ENCODE data around the gene COMT. TPM values are rescaled to one million over a fixed set of nuclear protein-coding genes. Genes with fewer than 3 reads are reported as not detected.
A peak's percentile ranks its signal among the peaks of the same experiment; 100 is the strongest.

COMT gene
- total RNA-seq, 1 donor = 288 TPM

DNA sequence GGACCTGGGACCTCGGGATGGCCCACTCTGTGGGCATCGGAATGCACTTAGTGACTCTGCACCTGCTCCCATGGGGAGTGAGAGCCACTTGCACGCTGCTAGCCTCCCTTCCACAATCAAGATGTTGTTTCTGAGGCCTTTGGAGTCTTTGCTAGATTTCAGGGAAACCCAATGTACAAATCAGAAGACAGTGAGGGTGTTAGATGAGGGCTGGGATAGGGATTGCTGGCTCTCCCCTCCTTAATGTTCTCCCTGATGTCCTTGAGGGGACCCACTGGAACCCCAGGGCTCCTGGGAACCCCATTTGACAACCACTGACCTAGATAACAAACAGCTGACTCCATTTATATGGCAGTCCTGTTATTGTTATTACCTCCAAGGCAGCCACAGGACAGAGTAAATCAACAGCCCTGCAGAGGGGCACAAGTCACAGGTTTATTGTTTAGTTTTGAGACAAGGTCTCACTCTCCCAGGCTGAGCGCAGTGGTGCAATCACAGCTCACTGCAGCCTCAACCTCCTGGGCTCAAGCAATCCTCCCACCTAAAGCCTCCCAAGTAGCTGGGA, 31.3 kb upstream of the COMT start:
- Histone ChIP-seq H3K36me3 (ENCODE audit: insufficient read depth, low read length) (peaks cover 22% of the 10 kb centered on the region), H3K9me3 (ENCODE audit: low read depth, low read length) (no peaks in the 10 kb centered on the region), H4K20me1 (ENCODE audit: insufficient read depth, low read length) (no peaks in the 10 kb centered on the region), H2AFZ (ENCODE audit: low read length) (no peak overlapping the region), H3K27ac (ENCODE audit: low read depth, low read length) (no peak overlapping the region), H3K4me2 (ENCODE audit: insufficient read depth, low read length) (no peak overlapping the region), H3K27me3 (ENCODE audit: insufficient read depth, low read length) (no peaks in the 10 kb centered on the region), H3K4me1 (ENCODE audit: insufficient read depth, low read length) (no peaks in the 10 kb centered on the region), H3K4me3 (ENCODE audit: insufficient read depth, low read length) (no peak overlapping the region), H3K79me2 (ENCODE audit: insufficient read depth, low read length) (no peaks in the 10 kb centered on the region)
- no peak for DNase-seq (ENCODE audit: insufficient read length, low spot score, missing footprints)
- TF ChIP-seq, protein P1, sequence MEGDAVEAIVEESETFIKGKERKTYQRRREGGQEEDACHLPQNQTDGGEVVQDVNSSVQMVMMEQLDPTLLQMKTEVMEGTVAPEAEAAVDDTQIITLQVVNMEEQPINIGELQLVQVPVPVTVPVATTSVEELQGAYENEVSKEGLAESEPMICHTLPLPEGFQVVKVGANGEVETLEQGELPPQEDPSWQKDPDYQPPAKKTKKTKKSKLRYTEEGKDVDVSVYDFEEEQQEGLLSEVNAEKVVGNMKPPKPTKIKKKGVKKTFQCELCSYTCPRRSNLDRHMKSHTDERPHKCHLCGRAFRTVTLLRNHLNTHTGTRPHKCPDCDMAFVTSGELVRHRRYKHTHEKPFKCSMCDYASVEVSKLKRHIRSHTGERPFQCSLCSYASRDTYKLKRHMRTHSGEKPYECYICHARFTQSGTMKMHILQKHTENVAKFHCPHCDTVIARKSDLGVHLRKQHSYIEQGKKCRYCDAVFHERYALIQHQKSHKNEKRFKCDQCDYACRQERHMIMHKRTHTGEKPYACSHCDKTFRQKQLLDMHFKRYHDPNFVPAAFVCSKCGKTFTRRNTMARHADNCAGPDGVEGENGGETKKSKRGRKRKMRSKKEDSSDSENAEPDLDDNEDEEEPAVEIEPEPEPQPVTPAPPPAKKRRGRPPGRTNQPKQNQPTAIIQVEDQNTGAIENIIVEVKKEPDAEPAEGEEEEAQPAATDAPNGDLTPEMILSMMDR (IDR thresholded peaks at IDR 0.05; ENCODE audit: extremely low read depth, low read depth, low read length) = no peak

DNA sequence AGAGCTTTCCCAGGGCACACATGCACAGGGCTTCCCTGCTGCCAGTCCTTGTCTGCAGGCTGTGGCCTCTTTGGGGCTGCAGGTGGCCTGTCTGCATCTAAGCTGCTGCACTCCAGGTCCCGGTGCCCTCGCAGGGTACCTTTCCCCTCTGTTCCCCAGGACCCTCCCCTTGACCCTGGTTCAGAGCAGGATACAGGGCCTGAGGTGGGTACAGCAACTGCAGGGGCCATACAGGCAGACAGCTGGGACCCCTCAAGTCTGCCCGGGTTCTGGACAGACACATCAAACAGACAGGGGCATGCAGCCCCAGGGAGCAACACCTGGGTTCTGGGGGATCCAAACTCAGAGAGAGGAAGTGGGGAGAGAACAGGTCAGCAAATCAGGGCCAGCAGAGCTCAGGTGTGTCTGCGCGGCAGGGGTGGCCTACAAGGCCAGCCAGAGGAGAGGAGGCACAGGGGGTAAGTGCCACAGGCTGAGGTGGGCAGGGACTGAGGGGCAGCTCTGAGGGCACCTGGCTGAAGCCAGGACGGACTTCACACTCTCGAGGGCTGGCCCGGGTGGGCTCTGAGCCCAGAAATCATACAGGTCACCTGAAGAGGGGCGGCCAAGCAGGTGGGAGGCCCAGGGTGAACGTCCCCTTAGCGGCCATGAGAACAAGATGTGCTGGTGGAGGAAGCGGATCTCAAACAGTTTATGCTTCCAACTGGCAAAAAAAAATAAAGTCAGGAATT, 29.9 kb upstream of the COMT start:
- DNase-seq (ENCODE audit: insufficient read length, low spot score, missing footprints) = peak; percentile 62
- TF ChIP-seq, protein P1 (IDR thresholded peaks at IDR 0.05; ENCODE audit: extremely low read depth, low read depth, low read length) = no peak
- Histone ChIP-seq H3K27me3 (ENCODE audit: insufficient read depth, low read length) (no peaks in the 10 kb centered on the region), H3K27ac (ENCODE audit: low read depth, low read length) (no peak overlapping the region), H2AFZ (ENCODE audit: low read length) (no peak overlapping the region), H3K4me2 (ENCODE audit: insufficient read depth, low read length) (no peak overlapping the region), H3K4me1 (ENCODE audit: insufficient read depth, low read length) (no peaks in the 10 kb centered on the region), H3K4me3 (ENCODE audit: insufficient read depth, low read length) (no peak overlapping the region), H3K79me2 (ENCODE audit: insufficient read depth, low read length) (no peaks in the 10 kb centered on the region), H4K20me1 (ENCODE audit: insufficient read depth, low read length) (no peaks in the 10 kb centered on the region), H3K36me3 (ENCODE audit: insufficient read depth, low read length) (peaks cover 25% of the 10 kb centered on the region), H3K9me3 (ENCODE audit: low read depth, low read length) (no peaks in the 10 kb centered on the region)

DNA sequence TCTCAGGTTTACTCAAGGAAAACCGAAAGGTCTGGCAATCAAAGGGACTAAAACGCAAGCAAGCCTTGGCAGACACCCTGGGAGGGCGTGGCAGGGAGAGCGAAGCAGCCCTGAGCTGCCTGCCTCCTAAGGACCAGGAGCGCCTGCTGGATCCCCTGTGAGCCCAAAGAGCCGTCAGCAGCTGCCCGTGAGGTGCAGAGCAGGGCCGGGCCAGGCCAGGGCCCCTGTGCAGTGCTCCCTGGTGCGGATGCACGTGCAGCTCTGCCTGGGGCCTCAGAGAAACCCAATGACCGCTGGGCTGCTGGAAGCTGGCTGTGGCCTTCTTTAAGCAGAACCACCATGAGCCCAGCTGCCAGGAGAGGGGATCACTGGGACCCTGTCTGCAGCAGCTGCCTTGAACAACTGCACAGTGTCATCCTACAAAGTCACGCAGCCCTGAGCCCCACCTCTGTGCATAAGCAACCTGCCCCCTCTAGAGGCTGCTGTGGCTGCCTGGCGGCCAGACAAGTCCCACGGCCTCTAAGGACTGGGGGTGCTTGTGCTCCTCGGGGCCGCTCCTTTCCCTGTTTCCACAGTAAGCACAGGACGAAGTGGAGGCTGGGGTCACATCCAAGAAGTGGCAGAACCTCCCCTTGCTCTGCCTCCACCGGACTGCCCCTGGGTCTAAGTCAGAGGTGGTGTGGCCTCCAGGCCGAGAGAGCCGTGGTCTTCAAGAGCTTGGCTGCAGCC, 29.1 kb upstream of the COMT start:
- H3K27me3 ChIP-seq (ENCODE audit: insufficient read depth, low read length) = no peaks in the 10 kb centered on the region
- no peak overlapping the region for H3K4me2 ChIP-seq (ENCODE audit: insufficient read depth, low read length)
- H3K36me3 ChIP-seq (ENCODE audit: insufficient read depth, low read length) = peaks cover 25% of the 10 kb centered on the region
- no peaks in the 10 kb centered on the region for H4K20me1 ChIP-seq (ENCODE audit: insufficient read depth, low read length)
- no peaks in the 10 kb centered on the region for H3K79me2 ChIP-seq (ENCODE audit: insufficient read depth, low read length)
- no peak overlapping the region for H3K4me3 ChIP-seq (ENCODE audit: insufficient read depth, low read length)
- H2AFZ ChIP-seq (ENCODE audit: low read length) = no peak overlapping the region
- peak; percentile 36 for DNase-seq (ENCODE audit: insufficient read length, low spot score, missing footprints)
- no peak overlapping the region for H3K27ac ChIP-seq (ENCODE audit: low read depth, low read length)
- no peaks in the 10 kb centered on the region for H3K4me1 ChIP-seq (ENCODE audit: insufficient read depth, low read length)
- TF ChIP-seq, protein P1 (IDR thresholded peaks at IDR 0.05; ENCODE audit: extremely low read depth, low read depth, low read length) = no peak
- no peaks in the 10 kb centered on the region for H3K9me3 ChIP-seq (ENCODE audit: low read depth, low read length)

All from osteoblast (primary cell).